SK-N-SH (cell line): ENCODE results near the gene WDR35. TPM values are rescaled to one million over a fixed set of nuclear protein-coding genes. Genes with fewer than 3 reads are reported as not detected.
"Not testable (repeated sequence)": the region's sequence is repeated elsewhere in the genome, so short reads cannot be mapped to it uniquely, and the experiment has no call there.

Experiments used
- CTCF ChIA-PET: fragments of 300-600, 350-600 bp; formaldehyde crosslinking; extraction: SDS; loops from one replicate; lab custom pipeline; 2021; lab: Yijun Ruan, JAX
- POLR2A ChIA-PET: fragments of 350-600 bp; sonication (Branson Sonifier 250); formaldehyde crosslinking; extraction: SDS; loops from one replicate; lab custom pipeline; 2020; ENCODE audit warnings: antibody characterized with exemption, inconsistent platforms; lab: Yijun Ruan, JAX
- DNase-seq: peaks from one replicate; pipeline ENCODE4 v3.0.0; 2012
- H2AFZ ChIP-seq: fragments of 200-600 bp; sonication (generic); 2 replicates; pipeline ENCODE4 v1.8.1; 2016; ENCODE audit warnings: antibody characterized with exemption, mild to moderate bottlenecking, low read depth
- H3F3A ChIP-seq: fragments of 200-600 bp; sonication (generic); replicated peaks from 2 replicates; pipeline ENCODE3; 2016; ENCODE audit warnings: antibody characterized with exemption, mild to moderate bottlenecking; ENCODE audit not compliant: insufficient read depth
- H3K27ac ChIP-seq, 2 experiments: fragments of 200-500 bp in 1 of 2; fragments of 200-600 bp in 1 of 2; sonication (Bioruptor generic) in 1 of 2; sonication (generic), shearing (Covaris generic) in 1 of 2; 2 replicates each; pipeline versions ENCODE4 v1.5.1 to v1.6.1; 2014 to 2016; ENCODE audit warnings: low read depth in 2 of 2, inconsistent platforms in 1 of 2, low read length in 1 of 2, mild to moderate bottlenecking in 1 of 2, mixed read lengths in 1 of 2
- H3K27me3 ChIP-seq: fragments of 200-600 bp; sonication (generic), shearing (Covaris generic); 2 replicates; pipeline ENCODE4 v1.6.1; 2016; ENCODE audit warnings: mixed run types; ENCODE audit not compliant: insufficient read depth
- H3K36me3 ChIP-seq, 2 experiments: fragments of 200-500 bp in 1 of 2; fragments of 200-600 bp in 1 of 2; sonication (Bioruptor generic) in 1 of 2; sonication (generic) in 1 of 2; replicated peaks in 1 of 2; 2 replicates each; pipeline versions ENCODE3 to v1.5.1; 2014 to 2016; ENCODE audit warnings: low read length in 1 of 2, mild to moderate bottlenecking in 1 of 2; ENCODE audit not compliant: insufficient read depth in 2 of 2, control insufficient read depth in 1 of 2
- H3K4me1 ChIP-seq, 2 experiments: fragments of 200-500 bp in 1 of 2; fragments of 200-600 bp in 1 of 2; sonication (Bioruptor generic) in 1 of 2; sonication (generic), shearing (Covaris generic) in 1 of 2; 2 replicates each; pipeline versions ENCODE4 v1.5.1 to v1.6.1; 2014 to 2016; ENCODE audit warnings: low read depth in 1 of 2, low read length in 1 of 2, mixed run types in 1 of 2; ENCODE audit not compliant: insufficient read depth in 2 of 2, control insufficient read depth in 1 of 2
- H3K4me2 ChIP-seq: fragments of 200-600 bp; sonication (generic), shearing (Covaris generic); 2 replicates; pipeline ENCODE4 v1.6.1; 2017; ENCODE audit warnings: mixed run types
- H3K4me3 ChIP-seq, 2 experiments: fragments of 200-500 bp in 1 of 2; fragments of 200-600 bp in 1 of 2; sonication (Bioruptor generic) in 1 of 2; sonication (generic), shearing (Covaris generic) in 1 of 2; 2 replicates each; pipeline versions ENCODE4 v1.5.1 to v1.8.1; 2014 to 2016; ENCODE audit warnings: low read depth in 2 of 2, inconsistent platforms in 1 of 2, low read length in 1 of 2, mild to moderate bottlenecking in 1 of 2, mixed read lengths in 1 of 2, moderate library complexity in 1 of 2
- H3K79me2 ChIP-seq: fragments of 200-600 bp; sonication (generic); 2 replicates; pipeline ENCODE4 v1.8.1; 2017; ENCODE audit warnings: mild to moderate bottlenecking; ENCODE audit not compliant: insufficient read depth
- H3K9ac ChIP-seq: fragments of 200-600 bp; sonication (generic); 2 replicates; pipeline ENCODE4 v1.6.1; 2017; ENCODE audit warnings: mixed run types
- H3K9me2 ChIP-seq: fragments of 200-600 bp; sonication (generic); 2 replicates; pipeline ENCODE4 v1.6.1; 2017; ENCODE audit warnings: mixed run types
- H3K9me3 ChIP-seq: fragments of 200-600 bp; sonication (generic); 2 replicates; pipeline ENCODE4 v1.6.1; 2017; ENCODE audit warnings: mixed run types, mild to moderate bottlenecking, moderate library complexity
- H4K20me1 ChIP-seq: fragments of 200-600 bp; sonication (generic); 2 replicates; pipeline ENCODE4 v1.6.1; 2017; ENCODE audit warnings: mild to moderate bottlenecking, mixed run types; ENCODE audit not compliant: insufficient read depth
- CHD2 ChIP-seq: fragments of 150-350 bp; IDR thresholded peaks from 2 replicates; pipeline ENCODE4 v1.6.1; 2018; ENCODE audit warnings: low read length; ENCODE audit not compliant: partially characterized antibody
- ELF1 ChIP-seq: IDR thresholded peaks from 2 replicates; pipeline ENCODE4 v1.4.0; 2012
- EP300 ChIP-seq, 2 experiments: IDR thresholded peaks; 2 replicates each; pipeline versions ENCODE4 v1.4.0 to v1.6.1; 2012; ENCODE audit warnings: borderline replicate concordance in 1 of 2, low read depth in 1 of 2, low read length in 1 of 2
- EZH2phosphoT487 ChIP-seq: fragments of 200-600 bp; sonication (generic); IDR thresholded peaks from 2 replicates; pipeline ENCODE4 v1.6.1; 2017; ENCODE audit warnings: low read depth, mixed run types, mild to moderate bottlenecking, antibody characterized with exemption, moderate library complexity, borderline replicate concordance
- FOXJ3 ChIP-seq: sonication (generic); formaldehyde crosslinking; IDR thresholded peaks from 2 replicates; pipeline ENCODE4 v1.5.1; 2020; ENCODE audit warnings: mild to moderate bottlenecking, missing genetic modification reagents
- FOXM1 ChIP-seq: IDR thresholded peaks from 2 replicates; pipeline ENCODE4 v1.4.0; 2012; ENCODE audit warnings: low read depth, mild to moderate bottlenecking
- GABPA ChIP-seq: IDR thresholded peaks from 2 replicates; pipeline ENCODE4 v1.4.0; 2012; ENCODE audit warnings: low read depth, mild to moderate bottlenecking
- NRF1 ChIP-seq: IDR thresholded peaks from 2 replicates; pipeline ENCODE4 v1.6.1; 2012; ENCODE audit warnings: low read depth, mild to moderate bottlenecking, low read length
- RAD21 ChIP-seq: IDR thresholded peaks from 2 replicates; pipeline ENCODE4 v1.6.1; 2012; ENCODE audit warnings: mild to moderate bottlenecking, low read length
- TCF12 ChIP-seq: IDR thresholded peaks from 2 replicates; pipeline ENCODE4 v1.4.0; 2012
- YY1 ChIP-seq: IDR thresholded peaks from 2 replicates; pipeline ENCODE4 v1.4.0; 2012; ENCODE audit warnings: low read depth, mild to moderate bottlenecking
- WGBS: methylation state at CpG from one replicate; pipeline ENCODE4 v1.1.6; 2017; ENCODE audit warnings: low lambda C conversion rate; 5-methylcytosine and 5-hydroxymethylcytosine counted together
- polyA plus RNA-seq, 3 experiments: library from polyadenylated mRNA; depleted of rRNA; stranded (reverse); fragments of >200 nt; gene quantifications; 2 replicates each; pipeline ENCODE4 v1.2.3, GENCODE V29; 2012
- TF ChIP-seq, protein P1 (sequence below): fragments of 150-350 bp; IDR thresholded peaks from 2 replicates; pipeline ENCODE4 v1.6.1; 2016; ENCODE audit warnings: mild to moderate bottlenecking, low read depth, low read length
- TF ChIP-seq, protein P2 (sequence below): IDR thresholded peaks from 2 replicates; pipeline ENCODE4 v1.4.0; 2012; ENCODE audit warnings: low read depth

The WDR35 gene
- polyA plus RNA-seq, 1 of the 3 experiments (the other 2 are of a cell fraction) = 8.6 TPM

DNA sequence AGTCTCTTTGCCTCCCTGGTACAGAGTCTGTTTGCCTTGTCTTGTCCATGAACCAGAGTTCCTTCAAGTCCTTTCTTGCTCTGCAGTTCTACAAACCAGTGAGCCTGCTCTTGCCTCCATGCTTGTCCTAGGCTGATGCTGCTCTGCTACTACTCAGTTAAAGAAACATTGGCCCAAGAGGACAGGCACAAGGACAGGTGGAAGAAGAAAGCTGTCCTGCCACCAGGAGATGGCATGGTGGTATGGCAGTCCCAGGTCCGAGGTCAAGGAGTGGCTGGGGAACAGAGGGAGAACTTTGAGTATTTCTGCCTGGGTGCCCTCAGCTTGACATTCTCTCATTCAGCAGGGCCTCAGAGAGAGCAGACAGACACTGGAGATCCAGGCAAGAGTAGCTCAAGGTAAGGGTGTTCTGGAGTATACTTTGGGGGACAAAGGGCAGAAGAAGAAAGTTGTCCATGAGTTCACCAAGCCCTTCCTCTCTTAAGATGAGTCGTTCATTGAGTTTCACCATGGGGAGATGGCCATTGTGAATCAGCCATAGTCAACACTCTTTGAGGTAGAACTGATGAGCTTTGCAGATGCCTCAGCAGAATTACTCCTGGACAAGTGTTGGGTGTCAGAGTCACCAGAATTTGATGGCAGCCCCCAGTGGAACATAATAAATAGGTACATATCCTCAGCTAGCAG is 108.5 kb downstream of the WDR35 start:
- Histone ChIP-seq H3K4me1 (no peaks in the 10 kb centered on the region; a peak in 1 of 4 replicates), H3F3A (no peaks in the 10 kb centered on the region), H3K9me2 (no peaks in the 10 kb centered on the region), H3K9me3 (no peaks in the 10 kb centered on the region), H3K4me3 (no peak overlapping the region), H3K79me2 (no peaks in the 10 kb centered on the region), H4K20me1 (no peaks in the 10 kb centered on the region), H3K9ac (no peak overlapping the region), H2AFZ (no peak overlapping the region), H3K27ac (no peak overlapping the region), H3K27me3 (peaks cover 5% of the 10 kb centered on the region; the same call in 1 of the 2 replicates), H3K36me3 (no peaks in the 10 kb centered on the region), H3K4me2 (no peak overlapping the region)
- WGBS = 4% methylated on average over 2 of the region's 2 CpGs
- ChIA-PET POLR2A (no interaction called here), CTCF (interaction anchor here (0.8 kb wide), 1 partner anchor 19 kb away, joined by 5 read pairs; no protein-coding TSS in a partner anchor)
- TF ChIP-seq NRF1 (no peak), EP300 (IDR thresholded peaks at IDR 0.05; ENCODE audit: borderline replicate concordance in 1 of 2, low read depth in 1 of 2, low read length in 1 of 2) (no peak), FOXM1 (no peak), ELF1 (no peak), GABPA (no peak), EZH2phosphoT487 (no peak), CHD2 (no peak), TCF12 (no peak), RAD21 (no peak), YY1 (no peak), FOXJ3 (CRISPR knock-in tag) (no peak)
- TF ChIP-seq, protein P1, sequence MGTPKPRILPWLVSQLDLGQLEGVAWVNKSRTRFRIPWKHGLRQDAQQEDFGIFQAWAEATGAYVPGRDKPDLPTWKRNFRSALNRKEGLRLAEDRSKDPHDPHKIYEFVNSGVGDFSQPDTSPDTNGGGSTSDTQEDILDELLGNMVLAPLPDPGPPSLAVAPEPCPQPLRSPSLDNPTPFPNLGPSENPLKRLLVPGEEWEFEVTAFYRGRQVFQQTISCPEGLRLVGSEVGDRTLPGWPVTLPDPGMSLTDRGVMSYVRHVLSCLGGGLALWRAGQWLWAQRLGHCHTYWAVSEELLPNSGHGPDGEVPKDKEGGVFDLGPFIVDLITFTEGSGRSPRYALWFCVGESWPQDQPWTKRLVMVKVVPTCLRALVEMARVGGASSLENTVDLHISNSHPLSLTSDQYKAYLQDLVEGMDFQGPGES = no peak
- TF ChIP-seq, protein P2, sequence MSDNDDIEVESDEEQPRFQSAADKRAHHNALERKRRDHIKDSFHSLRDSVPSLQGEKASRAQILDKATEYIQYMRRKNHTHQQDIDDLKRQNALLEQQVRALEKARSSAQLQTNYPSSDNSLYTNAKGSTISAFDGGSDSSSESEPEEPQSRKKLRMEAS = no peak
- no peak for DNase-seq

DNA sequence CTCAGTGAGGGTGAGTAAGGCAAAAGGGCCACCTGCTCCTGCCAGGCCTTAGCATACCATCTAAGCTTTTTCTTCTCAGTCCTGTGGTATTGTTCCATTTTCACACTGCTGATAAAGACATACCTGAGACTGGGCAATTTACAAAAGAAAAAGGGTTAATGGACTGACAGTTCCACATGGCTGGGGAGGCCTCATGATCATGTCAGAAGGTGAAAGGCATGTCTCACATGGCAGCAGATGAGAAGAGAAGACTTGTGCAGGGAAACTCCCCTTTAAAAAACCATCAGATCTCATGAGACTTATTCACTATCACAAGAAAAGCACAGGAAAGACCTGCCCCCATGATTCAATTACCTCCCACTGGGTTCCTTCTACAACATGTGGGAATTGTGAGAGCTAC is 109.7 kb downstream of the WDR35 start:
- H3K4me2 ChIP-seq, H3K9me2 ChIP-seq, DNase-seq, H3K36me3 ChIP-seq, H3K27ac ChIP-seq, POLR2A ChIA-PET, H4K20me1 ChIP-seq, H3K4me1 ChIP-seq, CTCF ChIA-PET, H3K9ac ChIP-seq, H3K4me3 ChIP-seq, H3F3A ChIP-seq, H3K79me2 ChIP-seq, H2AFZ ChIP-seq, H3K27me3 ChIP-seq, H3K9me3 ChIP-seq: not testable (repeated sequence)
